Cardiac fibroblast (primary cell): Measurements from ENCODE around the gene SLC29A3.
A peak's percentile ranks its signal among the peaks of the same experiment; 100 is the strongest.

Source experiments
- DNase-seq, 2 donors: peaks; one replicate each; pipeline versions ENCODE4 v3.0.0 to v3.0.0-alpha.2; 2010; ENCODE audit warnings: low read depth in 2 of 2
- H3K4me3 ChIP-seq, 2 donors: replicated peaks in 1 of 2; 1 replicate in 1 of 2; 2 replicates in 1 of 2; pipeline ENCODE4 v1.5.1; 2011; ENCODE audit warnings: low read depth in 2 of 2, low read length in 2 of 2, mild to moderate bottlenecking in 2 of 2, moderate library complexity in 1 of 2
- CTCF ChIP-seq: IDR thresholded peaks from one replicate; pipeline ENCODE4 v1.5.1; 2011; ENCODE audit warnings: low read depth, mild to moderate bottlenecking, low read length, inconsistent platforms

Gene SLC29A3

GRCh38 chr10:71336632-71337031 is 17.6 kb downstream of the SLC29A3 start:
- H3K4me3 ChIP-seq, result no peak overlapping the region
- no peak for DNase-seq
- TF ChIP-seq CTCF, result no peak

GRCh38 chr10:71337219-71337701 is 18.2 kb downstream of the SLC29A3 start:
- TF ChIP-seq CTCF, result no peak
- H3K4me3 ChIP-seq, result no peak overlapping the region
- no peak for DNase-seq

- no peak for TF ChIP-seq CTCF
- no peak for DNase-seq
- H3K4me3 ChIP-seq, result no peak overlapping the region
These were observed 19.9 kb downstream of the SLC29A3 start for GRCh38 chr10:71338728-71339495.

- no peak for DNase-seq
- no peak overlapping the region for H3K4me3 ChIP-seq
- no peak for TF ChIP-seq CTCF
These were observed 20.9 kb downstream of the SLC29A3 start for GRCh38 chr10:71339796-71340589.

GRCh38 chr10:71342573-71343391 is 23.7 kb downstream of the SLC29A3 start:
- no peak for DNase-seq
- H3K4me3 ChIP-seq, result no peak overlapping the region
- no peak for TF ChIP-seq CTCF

GRCh38 chr10:71343392-71343773 is 24.3 kb downstream of the SLC29A3 start:
- H3K4me3 ChIP-seq, result no peak overlapping the region
- no peak for TF ChIP-seq CTCF
- DNase-seq, result peak in 1 of 2 donors; percentile 19
